Cardiac muscle cell (in vitro differentiated cells and primary cell): ENCODE results near the gene KANSL2. TPM values are rescaled to one million over a fixed set of nuclear protein-coding genes. Genes with fewer than 3 reads are reported as not detected.
"Not testable (repeated sequence)": the region's sequence is repeated elsewhere in the genome, so short reads cannot be mapped to it uniquely, and the experiment has no call there.

Experiments used
- DNase-seq, 2 donors: peaks; one replicate each; pipeline versions ENCODE4 v3.0.0 to v3.0.0-alpha.2; 2010 to 2017; ENCODE audit warnings: low read depth in 1 of 2, low spot score in 1 of 2
- H3K27ac ChIP-seq: fragments of 200-600 bp; sonication (generic); 2 replicates; pipeline ENCODE4 v1.5.1; 2016
- H3K27me3 ChIP-seq: fragments of 200-600 bp; sonication (generic); 2 replicates; pipeline ENCODE4 v1.6.0; 2016; ENCODE audit warnings: control low read depth
- H3K36me3 ChIP-seq: fragments of 200-600 bp; sonication (generic); 2 replicates; pipeline ENCODE4 v1.5.1; 2016; ENCODE audit warnings: control low read depth
- H3K4me1 ChIP-seq: fragments of 200-600 bp; sonication (generic); 2 replicates; pipeline ENCODE4 v1.8.1; 2017; ENCODE audit warnings: low read depth, mild to moderate bottlenecking, mixed run types
- H3K4me3 ChIP-seq: fragments of 200-600 bp; sonication (generic); 2 replicates; pipeline ENCODE4 v1.5.1; 2016; ENCODE audit warnings: mild to moderate bottlenecking
- H3K9me3 ChIP-seq: fragments of 200-600 bp; sonication (generic); 2 replicates; pipeline ENCODE4 v1.5.1; 2017; ENCODE audit warnings: low read depth, mild to moderate bottlenecking, control low read depth
- polyA plus RNA-seq: library from polyadenylated mRNA; unstranded; fragments of >200 nt; fragmentation: Nextera tagmentation; extraction: Ambion mirVana; gene quantifications from 2 replicates; pipeline ENCODE4 v1.2.1, GENCODE V29; 2016
- total RNA-seq: library from RNA; depleted of rRNA; stranded (reverse); fragments of >200 nt; gene quantifications from 2 replicates; pipeline ENCODE4 v1.2.3, GENCODE V29; 2016
- TF ChIP-seq, protein P1 (sequence below): IDR thresholded peaks from 2 replicates; pipeline ENCODE4 v1.5.1; 2012; ENCODE audit warnings: low read depth, mild to moderate bottlenecking, low read length

Gene KANSL2
- total and polyA plus RNA-seq, 2 experiments from 2014 or later, result 34.5 to 40.8 TPM

DNA sequence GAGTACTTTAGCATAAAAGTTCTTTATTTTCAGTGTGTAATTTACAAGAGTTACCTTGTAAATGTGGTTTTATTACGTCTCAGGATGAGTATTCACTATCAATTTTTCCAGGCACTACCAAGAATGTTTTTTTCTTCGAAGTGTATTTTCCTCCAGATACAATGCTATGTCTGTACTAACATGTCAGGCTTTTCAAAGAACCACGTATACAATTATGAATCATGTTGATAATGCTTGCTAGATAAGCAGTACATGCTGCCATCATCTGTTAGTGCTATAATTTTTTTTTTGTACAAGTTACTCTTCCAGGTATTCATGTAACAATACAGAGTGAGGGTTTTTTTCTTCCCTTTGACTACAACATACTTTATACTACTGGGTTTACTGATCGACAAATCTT lies 5.6 kb upstream of the KANSL2 start:
- Histone ChIP-seq H3K36me3 (peaks cover 3% of the 10 kb centered on the region), H3K4me3 (no peak overlapping the region), H3K4me1 (peaks cover 19% of the 10 kb centered on the region), H3K27me3 (no peaks in the 10 kb centered on the region), H3K27ac (no peak overlapping the region), H3K9me3 (no peaks in the 10 kb centered on the region)
- DNase-seq, result peak in 1 of 2 donors; percentile 24
- TF ChIP-seq, protein P1, sequence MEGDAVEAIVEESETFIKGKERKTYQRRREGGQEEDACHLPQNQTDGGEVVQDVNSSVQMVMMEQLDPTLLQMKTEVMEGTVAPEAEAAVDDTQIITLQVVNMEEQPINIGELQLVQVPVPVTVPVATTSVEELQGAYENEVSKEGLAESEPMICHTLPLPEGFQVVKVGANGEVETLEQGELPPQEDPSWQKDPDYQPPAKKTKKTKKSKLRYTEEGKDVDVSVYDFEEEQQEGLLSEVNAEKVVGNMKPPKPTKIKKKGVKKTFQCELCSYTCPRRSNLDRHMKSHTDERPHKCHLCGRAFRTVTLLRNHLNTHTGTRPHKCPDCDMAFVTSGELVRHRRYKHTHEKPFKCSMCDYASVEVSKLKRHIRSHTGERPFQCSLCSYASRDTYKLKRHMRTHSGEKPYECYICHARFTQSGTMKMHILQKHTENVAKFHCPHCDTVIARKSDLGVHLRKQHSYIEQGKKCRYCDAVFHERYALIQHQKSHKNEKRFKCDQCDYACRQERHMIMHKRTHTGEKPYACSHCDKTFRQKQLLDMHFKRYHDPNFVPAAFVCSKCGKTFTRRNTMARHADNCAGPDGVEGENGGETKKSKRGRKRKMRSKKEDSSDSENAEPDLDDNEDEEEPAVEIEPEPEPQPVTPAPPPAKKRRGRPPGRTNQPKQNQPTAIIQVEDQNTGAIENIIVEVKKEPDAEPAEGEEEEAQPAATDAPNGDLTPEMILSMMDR, result no peak

DNA sequence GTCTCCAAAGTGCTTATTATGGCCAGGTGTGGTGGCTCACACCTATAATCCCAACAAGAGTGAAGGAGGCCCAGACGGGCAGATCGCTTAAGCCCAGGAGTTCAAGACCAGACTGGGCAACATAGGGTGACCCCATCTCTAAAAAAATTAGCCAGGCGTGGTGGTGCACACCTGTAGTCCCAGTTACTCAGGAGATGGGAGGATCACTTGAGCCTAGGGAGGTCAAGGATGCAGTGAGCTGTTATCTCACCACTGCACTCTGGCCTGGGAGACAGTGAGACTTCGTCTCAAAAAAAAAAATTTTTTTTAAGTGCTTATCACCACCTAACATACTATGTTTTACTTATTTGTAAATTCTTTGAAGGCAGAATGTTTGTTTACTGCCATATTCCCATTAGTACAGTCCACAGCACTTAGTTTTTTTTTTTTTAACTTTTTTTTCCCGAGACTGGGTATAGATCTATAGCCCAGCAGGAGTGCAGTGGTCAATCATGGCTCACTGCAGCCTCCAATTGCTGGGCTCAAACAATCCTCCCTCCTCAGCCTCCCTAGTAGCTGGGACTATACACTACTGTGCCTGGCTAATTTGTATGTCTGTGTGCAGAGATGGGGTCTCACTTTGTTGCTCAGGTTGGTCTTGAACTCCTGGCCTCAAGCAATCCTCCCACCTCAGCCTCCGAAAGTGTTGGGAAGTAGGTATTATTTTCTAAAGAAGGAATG lies 4.7 kb upstream of the KANSL2 start:
- H3K4me1 ChIP-seq, result peaks cover 11% of the 10 kb centered on the region
- H3K27ac ChIP-seq, result no peak overlapping the region
- no peaks in the 10 kb centered on the region for H3K36me3 ChIP-seq
- no peaks in the 10 kb centered on the region for H3K9me3 ChIP-seq
- DNase-seq, result no peak
- no peaks in the 10 kb centered on the region for H3K27me3 ChIP-seq
- H3K4me3 ChIP-seq, result no peak overlapping the region
- TF ChIP-seq, protein P1, result no peak

DNA sequence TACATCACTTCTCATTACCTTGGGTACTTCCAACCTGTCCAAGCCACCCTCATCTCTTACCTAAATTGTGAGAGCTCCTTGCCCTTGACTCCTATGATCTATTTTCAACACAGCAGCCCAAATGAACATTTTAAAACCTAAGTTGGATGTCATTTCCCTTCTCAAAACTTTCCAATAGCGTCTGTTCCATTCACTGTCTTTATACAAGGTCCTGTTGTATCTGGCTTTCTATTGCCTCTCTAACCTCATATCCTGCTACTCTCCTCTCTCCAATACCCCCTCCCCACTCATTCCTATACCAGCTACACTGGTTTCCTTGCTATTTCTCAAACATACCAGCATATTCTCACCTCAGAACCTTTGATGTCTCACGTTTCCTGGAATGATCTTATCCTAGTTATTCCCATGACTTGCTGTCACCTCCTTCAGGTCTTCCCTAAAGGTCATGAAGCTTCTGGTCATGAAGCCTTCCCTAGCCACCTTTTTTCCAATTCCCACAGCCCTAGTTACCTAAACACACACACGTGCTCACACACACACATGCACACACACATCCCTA lies 4.1 kb upstream of the KANSL2 start:
- no peak for DNase-seq

DNA sequence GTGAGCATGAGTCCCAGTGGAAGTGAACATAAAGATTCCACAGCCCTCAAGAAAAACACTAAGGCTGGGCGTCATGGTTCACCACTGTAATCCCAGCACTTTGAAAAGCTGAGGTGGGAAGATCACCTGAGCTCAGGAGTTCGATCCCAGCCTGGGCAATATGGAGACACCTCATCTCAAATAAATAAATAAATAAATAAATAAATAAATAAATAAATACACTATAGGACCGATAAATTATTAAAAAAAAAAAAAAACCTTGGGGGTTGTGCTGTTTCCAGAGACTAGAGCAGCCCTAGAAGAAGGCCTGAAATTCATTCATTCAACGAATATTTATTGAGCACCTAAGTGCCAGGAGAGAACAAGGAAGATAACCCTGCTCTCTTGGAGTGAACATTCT lies 1.5 kb upstream of the KANSL2 start:
- TF ChIP-seq, protein P1, result no peak
- Histone ChIP-seq H3K27me3 (no peaks in the 10 kb centered on the region), H3K4me3 (no peak overlapping the region), H3K27ac (no peak overlapping the region), H3K4me1 (peaks cover 18% of the 10 kb centered on the region), H3K36me3 (peaks cover 18% of the 10 kb centered on the region), H3K9me3 (no peaks in the 10 kb centered on the region)
- no peak for DNase-seq

More for the DNA sequence above, 4.1 kb upstream of the KANSL2 start:
- Histone ChIP-seq H3K4me1 (peaks cover 4% of the 10 kb centered on the region), H3K9me3 (no peaks in the 10 kb centered on the region), H3K27ac (no peak overlapping the region), H3K36me3 (no peaks in the 10 kb centered on the region), H3K27me3 (no peaks in the 10 kb centered on the region), H3K4me3 (no peak overlapping the region)
- TF ChIP-seq, protein P1, result no peak

DNA sequence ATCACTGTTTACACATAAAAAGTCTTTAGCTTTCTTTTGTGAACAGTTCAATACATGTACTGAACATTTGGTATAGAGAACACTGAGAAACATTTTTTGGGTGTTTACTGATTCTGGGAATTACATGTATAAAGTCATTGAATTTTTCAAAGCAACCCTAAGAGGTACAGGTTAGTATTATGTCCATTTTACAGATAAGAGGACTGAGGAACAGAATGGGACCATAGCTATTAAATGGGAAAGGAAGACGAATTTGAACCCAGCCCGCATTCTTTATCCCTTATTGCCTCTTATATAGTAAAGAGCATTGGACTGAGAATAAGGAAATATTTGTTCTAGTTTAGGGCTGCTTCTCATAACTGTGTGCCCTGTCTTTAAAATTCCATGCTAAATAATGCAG lies 889 bp upstream of the KANSL2 start:
- Histone ChIP-seq H3K36me3 (peaks cover 21% of the 10 kb centered on the region), H3K27me3 (no peaks in the 10 kb centered on the region), H3K4me1 (peaks cover 18% of the 10 kb centered on the region), H3K27ac (no peak overlapping the region), H3K4me3 (peak overlapping the region; percentile 45), H3K9me3 (no peaks in the 10 kb centered on the region)
- TF ChIP-seq, protein P1, result no peak
- no peak for DNase-seq

DNA sequence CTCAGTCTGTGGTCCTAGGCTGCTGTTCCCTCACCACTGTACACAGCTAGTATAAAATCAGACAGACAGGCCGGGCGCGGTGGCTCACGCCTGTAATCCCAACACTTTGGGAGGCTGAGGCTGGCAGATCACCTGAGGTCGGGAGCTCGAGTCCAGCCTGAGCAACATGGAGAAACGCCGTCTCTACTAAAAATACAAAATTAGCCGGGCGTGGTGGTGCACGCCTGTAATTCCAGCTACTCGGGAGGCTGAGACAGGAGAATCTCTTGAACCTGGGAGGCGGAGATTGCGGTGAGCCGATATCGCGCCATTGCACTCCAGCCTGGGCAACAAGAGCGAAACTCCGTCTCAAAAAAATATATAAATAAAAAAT lies 481 bp upstream of the KANSL2 start:
- DNase-seq, H3K27me3 ChIP-seq, H3K9me3 ChIP-seq, H3K27ac ChIP-seq: not testable (repeated sequence)
- Histone ChIP-seq H3K4me1 (peaks cover 18% of the 10 kb centered on the region), H3K4me3 (peak overlapping the region; percentile 45), H3K36me3 (peaks cover 21% of the 10 kb centered on the region)
